IPS DF 6.9 (cell line): Measurements from ENCODE around the gene MZF1.

Source experiments
- DNase-seq: peaks from one replicate; pipeline ENCODE4 v3.0.0-alpha.2; 2013; ENCODE audit warnings: low read depth, low spot score
- H3K27ac ChIP-seq: one replicate; pipeline ENCODE4 v1.5.1; 2013; ENCODE audit warnings: low read length, control low read depth
- H3K27me3 ChIP-seq: 2 replicates; pipeline ENCODE4 v1.6.1; 2013; ENCODE audit warnings: mild to moderate bottlenecking, low read length; ENCODE audit not compliant: control insufficient read depth, insufficient read depth
- H3K36me3 ChIP-seq: 2 replicates; pipeline ENCODE4 v1.6.1; 2013; ENCODE audit warnings: low read length; ENCODE audit not compliant: control insufficient read depth, insufficient read depth
- H3K4me1 ChIP-seq: 2 replicates; pipeline ENCODE4 v1.6.1; 2013; ENCODE audit warnings: low read length; ENCODE audit not compliant: control insufficient read depth, insufficient read depth
- H3K4me3 ChIP-seq: 2 replicates; pipeline ENCODE4 v1.5.1; 2013; ENCODE audit warnings: mild to moderate bottlenecking, low read length
- H3K9me3 ChIP-seq: 2 replicates; pipeline ENCODE4 v1.6.1; 2013; ENCODE audit warnings: low read length, inconsistent platforms; ENCODE audit not compliant: control insufficient read depth, insufficient read depth
- WGBS: extraction: QIAGEN DNeasy Blood & Tissue Kit; methylation state at CpG from one replicate; pipeline ENCODE4 v1.1.7; 2013; ENCODE audit warnings: mixed read lengths, missing lambda C conversion rate; ENCODE audit not compliant: insufficient read length, insufficient coverage; 5-methylcytosine and 5-hydroxymethylcytosine counted together

MZF1 gene

GRCh38 chr19:58569191-58569942 is 3.8 kb downstream of the MZF1 start:
- Histone ChIP-seq H3K36me3 (peaks cover 9% of the 10 kb centered on the region), H3K9me3 (no peaks in the 10 kb centered on the region), H3K27me3 (no peaks in the 10 kb centered on the region), H3K4me3 (no peak overlapping the region), H3K4me1 (no peaks in the 10 kb centered on the region), H3K27ac (no peak overlapping the region)
- no peak for DNase-seq
- WGBS = no CpG with 5 or more reads among the region's 6 CpGs

GRCh38 chr19:58568453-58569130 is 4.5 kb downstream of the MZF1 start:
- H3K9me3 ChIP-seq = no peaks in the 10 kb centered on the region
- peaks cover 9% of the 10 kb centered on the region for H3K36me3 ChIP-seq
- DNase-seq = no peak
- H3K27me3 ChIP-seq = no peaks in the 10 kb centered on the region
- H3K4me1 ChIP-seq = no peaks in the 10 kb centered on the region
- no peak overlapping the region for H3K4me3 ChIP-seq
- no peak overlapping the region for H3K27ac ChIP-seq
- no CpG with 5 or more reads among the region's 4 CpGs for WGBS

GRCh38 chr19:58566989-58567388 is 6.1 kb downstream of the MZF1 start:
- H3K27me3 ChIP-seq = no peaks in the 10 kb centered on the region
- H3K4me3 ChIP-seq = no peak overlapping the region
- peaks cover 9% of the 10 kb centered on the region for H3K36me3 ChIP-seq
- DNase-seq = no peak
- H3K27ac ChIP-seq = no peak overlapping the region
- H3K4me1 ChIP-seq = 0 out of 2 replicates have a peak, but pooled peaks cover 2% of the 10 kb centered on the region
- no peaks in the 10 kb centered on the region for H3K9me3 ChIP-seq
- no CpG with 5 or more reads among the region's 5 CpGs for WGBS

DNA sequence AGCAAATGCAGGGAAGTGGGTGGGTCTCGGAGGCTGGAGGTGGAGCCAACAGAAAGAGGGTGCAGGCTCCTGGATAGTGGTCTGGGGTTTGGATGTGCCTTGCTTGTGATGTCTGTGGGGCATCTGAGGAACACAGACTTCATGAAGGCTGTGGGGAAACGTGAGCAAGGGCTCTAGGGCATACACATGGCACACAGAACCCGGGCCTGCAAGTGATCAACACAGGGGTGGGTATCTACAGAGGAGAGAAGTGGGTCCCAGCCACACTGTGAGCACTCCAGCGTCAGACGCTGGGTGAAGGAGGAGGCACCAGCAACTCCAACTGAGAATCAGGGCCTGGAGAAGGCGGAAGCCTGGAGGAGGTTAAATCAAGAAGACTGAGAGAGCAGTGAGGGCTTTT is 9.3 kb downstream of the MZF1 start:
- Histone ChIP-seq H3K9me3 (no peaks in the 10 kb centered on the region), H3K27me3 (no peaks in the 10 kb centered on the region), H3K27ac (no peak overlapping the region), H3K36me3 (no peaks in the 10 kb centered on the region; the same call in 1 of the 2 replicates), H3K4me1 (0 out of 2 replicates have a peak, but pooled peaks cover 2% of the 10 kb centered on the region), H3K4me3 (no peak overlapping the region)
- DNase-seq = no peak
- WGBS = no CpG with 5 or more reads among the region's 6 CpGs

GRCh38 chr19:58563034-58563573 is 10.0 kb downstream of the MZF1 start:
- Histone ChIP-seq H3K27me3 (no peaks in the 10 kb centered on the region), H3K9me3 (no peaks in the 10 kb centered on the region), H3K4me3 (peak overlapping the region; percentile 18; the same call in 1 of the 2 replicates), H3K36me3 (no peaks in the 10 kb centered on the region; the same call in 1 of the 2 replicates), H3K27ac (no peak overlapping the region), H3K4me1 (0 out of 2 replicates have a peak, but pooled peaks cover 2% of the 10 kb centered on the region)
- no CpG with 5 or more reads among the region's 40 CpGs for WGBS
- DNase-seq = no peak

DNA sequence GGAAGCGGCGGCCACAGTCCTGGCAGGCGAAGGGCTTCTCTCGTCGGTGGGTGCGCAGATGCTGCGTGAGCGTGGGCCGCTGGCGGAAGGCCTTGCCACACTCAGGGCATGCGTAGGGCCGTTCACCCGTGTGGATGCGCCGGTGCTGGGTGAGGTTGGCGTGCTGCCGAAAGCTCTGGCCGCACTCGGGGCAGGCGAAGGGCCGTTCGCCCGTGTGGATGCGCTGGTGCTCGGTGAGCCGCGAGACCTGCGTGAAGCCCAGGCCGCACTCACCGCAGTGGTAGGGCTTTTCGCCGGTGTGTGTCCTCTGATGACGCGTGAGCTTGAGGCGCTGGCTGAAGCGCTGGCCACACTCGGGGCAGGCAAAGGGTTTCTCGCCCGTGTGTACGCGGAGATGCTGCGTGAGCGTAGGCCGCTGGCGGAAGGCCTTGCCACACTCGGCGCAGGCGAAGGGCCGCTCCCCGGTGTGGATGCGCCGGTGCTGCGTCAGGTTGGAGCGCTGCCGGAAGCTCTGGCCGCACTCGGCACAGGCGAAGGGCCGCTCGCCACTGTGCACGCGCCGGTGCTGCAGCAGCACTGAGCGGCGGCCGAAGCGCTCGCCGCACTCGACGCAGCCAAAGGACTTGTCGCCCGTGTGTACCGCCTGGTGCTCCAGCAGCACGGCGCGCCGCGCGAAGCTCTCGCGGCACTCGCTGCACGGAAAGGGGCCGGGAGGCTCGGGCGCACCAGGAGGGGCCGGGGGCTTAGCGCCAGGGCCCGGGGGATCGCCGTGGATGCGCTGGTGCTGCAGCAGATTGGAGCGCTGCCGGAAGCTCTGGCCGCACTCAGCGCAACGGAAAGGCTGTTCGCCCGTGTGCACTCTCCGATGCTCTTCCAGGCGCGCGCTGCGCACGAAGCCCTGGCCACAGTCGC is 10.8 kb downstream of the MZF1 start:
- no CpG with 5 or more reads among the region's 107 CpGs for WGBS
- Histone ChIP-seq H3K4me1 (0 out of 2 replicates have a peak, but pooled peaks cover 2% of the 10 kb centered on the region), H3K9me3 (no peaks in the 10 kb centered on the region), H3K4me3 (peak overlapping the region; percentile 18; the same call in 1 of the 2 replicates), H3K27ac (no peak overlapping the region), H3K27me3 (no peaks in the 10 kb centered on the region), H3K36me3 (no peaks in the 10 kb centered on the region; the same call in 1 of the 2 replicates)
- no peak for DNase-seq

- no peak overlapping the region for H3K27ac ChIP-seq
- no peaks in the 10 kb centered on the region for H3K27me3 ChIP-seq
- H3K9me3 ChIP-seq = no peaks in the 10 kb centered on the region
- H3K4me1 ChIP-seq = 0 out of 2 replicates have a peak, but pooled peaks cover 2% of the 10 kb centered on the region
- peaks cover 1% of the 10 kb centered on the region for H3K36me3 ChIP-seq
- WGBS = no CpG with 5 or more reads among the region's 16 CpGs
- H3K4me3 ChIP-seq = no peak overlapping the region
- no peak for DNase-seq
Observed at GRCh38 chr19:58561373-58562121, 11.6 kb downstream of the MZF1 start.

- Histone ChIP-seq H3K9me3 (no peaks in the 10 kb centered on the region), H3K27ac (no peak overlapping the region), H3K27me3 (no peaks in the 10 kb centered on the region), H3K4me1 (0 out of 2 replicates have a peak, but pooled peaks cover 2% of the 10 kb centered on the region), H3K4me3 (no peak overlapping the region), H3K36me3 (peaks cover 8% of the 10 kb centered on the region)
- no peak for DNase-seq
Observed at GRCh38 chr19:58560921-58561320, 12.2 kb downstream of the MZF1 start.

DNA sequence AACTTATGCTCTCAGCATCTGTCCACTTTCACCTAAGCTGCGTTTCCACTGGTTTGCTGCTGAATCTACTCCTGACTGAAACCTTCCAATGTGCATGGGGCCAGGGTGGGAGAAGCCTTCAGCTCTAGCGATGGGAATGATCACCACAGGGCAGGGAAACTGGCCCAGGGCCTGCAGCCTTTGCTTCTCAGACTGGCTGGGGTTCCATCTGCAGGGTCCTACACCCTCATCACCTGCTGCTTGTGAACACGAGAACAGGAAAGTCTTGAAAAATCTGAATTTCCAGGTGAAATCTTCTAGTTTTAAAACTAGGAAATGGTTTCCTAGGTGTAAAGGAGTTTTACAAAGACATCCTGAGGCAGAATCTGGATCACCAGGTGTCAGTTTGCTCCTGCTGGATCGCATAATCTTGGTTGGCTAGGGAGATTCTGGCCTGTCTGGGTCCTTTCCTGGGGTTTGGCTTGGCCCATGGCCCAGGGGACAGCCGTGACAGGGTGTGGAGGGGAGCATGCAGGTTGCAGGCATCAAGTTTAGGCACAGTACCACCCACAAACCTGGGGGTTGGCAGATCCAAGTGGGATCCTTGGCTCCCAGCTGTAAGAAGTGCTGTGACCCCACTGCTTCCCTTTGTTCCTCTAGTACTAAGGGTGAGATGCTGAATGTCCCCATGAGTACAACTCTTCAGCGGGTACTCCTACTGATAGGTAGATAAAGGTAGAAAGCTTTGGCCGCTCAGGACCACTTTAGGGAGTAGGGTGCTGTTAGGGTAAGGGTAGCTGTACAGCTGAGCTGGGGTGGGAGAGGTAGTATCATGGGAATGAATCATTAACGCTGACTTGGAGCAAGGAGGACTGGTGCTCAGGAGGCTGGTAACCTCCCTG is 12.9 kb downstream of the MZF1 start:
- no CpG with 5 or more reads among the region's 8 CpGs for WGBS
- H3K4me1 ChIP-seq = 0 out of 2 replicates have a peak, but pooled peaks cover 2% of the 10 kb centered on the region
- no peak for DNase-seq
- no peaks in the 10 kb centered on the region for H3K9me3 ChIP-seq
- no peak overlapping the region for H3K27ac ChIP-seq
- peak overlapping the region; percentile 56; the same call in 1 of the 2 replicates for H3K4me3 ChIP-seq
- peaks cover 8% of the 10 kb centered on the region for H3K36me3 ChIP-seq
- H3K27me3 ChIP-seq = no peaks in the 10 kb centered on the region
